GM12872 (cell line): Measurements from ENCODE around the gene DCPS.

Source experiments
- CTCF ChIP-seq: IDR thresholded peaks from 3 replicates; pipeline ENCODE4 v1.5.1; 2011; ENCODE audit warnings: low read depth, mild to moderate bottlenecking, low read length, moderate library complexity; ENCODE audit not compliant: insufficient read depth

Gene DCPS

GRCh38 chr11:126280595-126280994 is 23.3 kb upstream of the DCPS start:
- no peak for TF ChIP-seq CTCF

- no peak for TF ChIP-seq CTCF
Observed at GRCh38 chr11:126281245-126281644, 22.6 kb upstream of the DCPS start.

- TF ChIP-seq CTCF: no peak
Observed at GRCh38 chr11:126281666-126282175, 22.1 kb upstream of the DCPS start.

- no peak for TF ChIP-seq CTCF
Observed at GRCh38 chr11:126282361-126282735, 21.5 kb upstream of the DCPS start.

GRCh38 chr11:126282736-126283591 is 20.9 kb upstream of the DCPS start, which contains the start of gene TIRAP:
Gene TIRAP, plus strand, starts transcription at chr11:126283093. Its CDS starts 7,802 bp downstream, at chr11:126290895.
- TF ChIP-seq CTCF: no peak

GRCh38 chr11:126284829-126285228 is 19.0 kb upstream of the DCPS start:
- TF ChIP-seq CTCF: no peak

- no peak for TF ChIP-seq CTCF
Observed at GRCh38 chr11:126288237-126288636, 15.6 kb upstream of the DCPS start.
